Tracheal epithelial cell (primary cell): Measurements from ENCODE around the gene YIPF3. TPM values are rescaled to one million over a fixed set of nuclear protein-coding genes. Genes with fewer than 3 reads are reported as not detected.

ENCODE experiments used
- total RNA-seq: library from RNA; depleted of rRNA; stranded (reverse); fragments of >200 nt; gene quantifications from 2 replicates; pipeline ENCODE4 v1.2.1, GENCODE V29; 2014

The YIPF3 gene
- total RNA-seq: 40.9 and 52.3 TPM in 2 replicates

GRCh38 chr6:43516697-43517504, at the start of gene YIPF3, which contains the start of gene POLR1C:
YIPF3 (minus strand) TSS chr6:43516926; CDS start chr6:43516807, 119 bp downstream.
POLR1C (plus strand) TSS chr6:43517089; CDS start chr6:43517110, 21 bp downstream.

GRCh38 chr6:43509984-43510826, 6.5 kb downstream of the YIPF3 start, which contains the start of gene LRRC73:
LRRC73 (minus strand) TSS chr6:43510346; CDS start chr6:43509785, 561 bp downstream.

GRCh38 chr6:43477235-43478007, 39.3 kb downstream of the YIPF3 start, which contains the start of gene TJAP1:
TJAP1 (plus strand) TSS chr6:43477570; CDS start chr6:43499002, 21,432 bp downstream.

Other genes with a start within 250 kb of the YIPF3 start
- not detected in 2 replicates for gene SLC22A7, start 218.7 kb downstream of the YIPF3 start, total RNA-seq
- gene CRIP3, start 208.1 kb downstream of the YIPF3 start, total RNA-seq: not detected in 2 replicates
- 3.0 and 3.1 TPM in 2 replicates for gene ZNF318, start 147.3 kb downstream of the YIPF3 start, total RNA-seq
- 11.3 and 15.6 TPM in 2 replicates for gene ABCC10, start 89.4 kb downstream of the YIPF3 start, total RNA-seq
- 3.1 and 5.3 TPM in 2 replicates for gene DLK2, start 61.4 kb downstream of the YIPF3 start, total RNA-seq
- 4.6 and 4.9 TPM in 2 replicates for gene TJAP1, start 39.4 kb downstream of the YIPF3 start, total RNA-seq
- under 0.01 and 0.24 TPM in 2 replicates for gene LRRC73, start 6.6 kb downstream of the YIPF3 start, total RNA-seq
- gene POLR1C, start 163 bp upstream of the YIPF3 start, total RNA-seq: 31.6 and 33.5 TPM in 2 replicates
- gene XPO5, start 59.1 kb upstream of the YIPF3 start, total RNA-seq: 37.1 and 43.1 TPM in 2 replicates
- gene POLH, start 59.3 kb upstream of the YIPF3 start, total RNA-seq: 23.4 and 34.1 TPM in 2 replicates
- gene GTPBP2, start 112.3 kb upstream of the YIPF3 start, total RNA-seq: 77.8 and 113 TPM in 2 replicates
- gene MAD2L1BP, start 118.9 kb upstream of the YIPF3 start, total RNA-seq: 40.7 and 63.7 TPM in 2 replicates
- 0.21 and 0.24 TPM in 2 replicates for gene RSPH9, start 128.1 kb upstream of the YIPF3 start, total RNA-seq
- 54.8 and 65.5 TPM in 2 replicates for gene MRPS18A, start 170.9 kb upstream of the YIPF3 start, total RNA-seq